Brain microvascular endothelial cell (primary cell): ENCODE measurements around the gene RPL39L.

Experiments used
- DNase-seq: peaks from one replicate; pipeline ENCODE4 v3.0.0-alpha.2; 2020
- H3K27ac ChIP-seq: fragments of 250-450 bp; sonication (Bioruptor Pico); 2 replicates; pipeline ENCODE4 v1.5.1; 2020; ENCODE audit warnings: mild to moderate bottlenecking, moderate library complexity
- H3K27me3 ChIP-seq: fragments of 250-450 bp; sonication (Bioruptor Pico); replicated peaks from 2 replicates; pipeline ENCODE4 v1.5.1; 2020; ENCODE audit warnings: mild to moderate bottlenecking
- H3K36me3 ChIP-seq: fragments of 250-450 bp; sonication (Bioruptor Pico); replicated peaks from 2 replicates; pipeline ENCODE4 v1.5.1; 2020; ENCODE audit warnings: mild to moderate bottlenecking
- H3K4me3 ChIP-seq: 2 replicates; pipeline ENCODE4 v1.5.1; 2011; ENCODE audit warnings: low read depth, mild to moderate bottlenecking, control low read depth, low read length, moderate library complexity
- CTCF ChIP-seq: IDR thresholded peaks from 2 replicates; pipeline ENCODE4 v1.5.1; 2011; ENCODE audit warnings: low read depth, mild to moderate bottlenecking, moderate library complexity, low read length, control low read depth, inconsistent platforms; ENCODE audit errors: missing control alignments
- in situ Hi-C: cut with HindIII; loops from 2 replicates; pipeline ENCODE4 v1.10.0; 2017; ENCODE audit warnings: low sequenced_read_pairs, low pct_ligation_motif_present

The RPL39L gene

DNA sequence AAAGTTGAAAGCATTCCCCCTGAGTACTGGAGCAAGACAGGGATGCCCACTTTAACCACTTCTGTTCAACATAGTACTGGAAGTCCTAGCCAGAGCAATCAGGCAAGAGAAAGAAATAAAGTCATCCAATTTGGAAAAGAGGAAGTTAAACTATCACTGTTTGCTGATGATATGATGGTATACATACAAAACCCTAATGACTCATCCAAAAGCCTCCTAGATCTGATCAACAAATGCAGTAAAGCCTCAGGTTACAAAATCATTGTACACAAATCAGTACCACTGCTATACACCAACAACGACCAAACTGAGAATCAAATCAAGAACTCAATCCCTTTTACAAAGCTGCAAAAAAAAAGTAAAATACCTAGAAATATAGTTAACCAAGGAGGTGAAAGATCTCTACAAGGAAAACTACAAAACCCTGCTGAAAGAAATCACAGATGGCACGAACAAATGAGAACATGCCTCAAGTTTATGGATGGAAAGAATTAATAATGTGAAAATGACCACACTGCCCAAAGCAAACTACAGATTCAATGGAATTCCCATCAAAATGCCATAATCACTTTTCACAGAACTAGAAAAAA lies 40.3 kb downstream of the RPL39L start:
- Histone ChIP-seq H3K4me3 (no peak overlapping the region), H3K27me3 (no peaks in the 10 kb centered on the region), H3K36me3 (no peaks in the 10 kb centered on the region), H3K27ac (no peak overlapping the region)
- no peak for DNase-seq
- no peak for TF ChIP-seq CTCF
- in situ Hi-C loops: no loop called here

GRCh38 chr3:187093320-187093719 lies 46.0 kb downstream of the RPL39L start:
- no peaks in the 10 kb centered on the region for H3K27me3 ChIP-seq
- H3K4me3 ChIP-seq: no peak overlapping the region
- DNase-seq: no peak
- no peak overlapping the region for H3K27ac ChIP-seq
- TF ChIP-seq CTCF: no peak
- in situ Hi-C loops: no loop called here
- no peaks in the 10 kb centered on the region for H3K36me3 ChIP-seq

- H3K27me3 ChIP-seq: no peaks in the 10 kb centered on the region
- no peak overlapping the region for H3K4me3 ChIP-seq
- TF ChIP-seq CTCF: no peak
- H3K36me3 ChIP-seq: no peaks in the 10 kb centered on the region
- in situ Hi-C loops: no loop called here
- DNase-seq: no peak
- no peak overlapping the region for H3K27ac ChIP-seq
These were observed 50.6 kb downstream of the RPL39L start for GRCh38 chr3:187088701-187089100.

DNA sequence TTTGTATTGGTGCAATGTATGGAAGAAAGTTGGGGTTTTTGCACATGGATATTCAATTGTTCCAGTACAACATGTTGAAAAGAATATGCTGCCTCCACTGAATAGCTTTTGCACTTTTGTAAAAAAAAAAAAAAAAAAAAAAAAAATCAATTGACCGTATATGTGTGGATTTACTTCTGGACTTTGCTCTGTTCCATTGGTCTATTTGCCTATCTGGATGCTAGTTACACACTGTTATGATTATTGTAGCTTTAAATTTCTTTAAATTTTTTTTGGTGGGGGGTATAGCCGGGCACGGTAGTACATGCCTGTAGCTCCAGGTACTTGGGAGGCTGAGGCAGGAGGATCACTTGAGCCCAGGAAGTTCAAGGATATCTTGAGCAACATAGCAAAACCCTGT lies 52.5 kb downstream of the RPL39L start:
- H3K4me3 ChIP-seq: no peak overlapping the region
- TF ChIP-seq CTCF: no peak
- no peaks in the 10 kb centered on the region for H3K36me3 ChIP-seq
- no peak overlapping the region for H3K27ac ChIP-seq
- no peaks in the 10 kb centered on the region for H3K27me3 ChIP-seq
- DNase-seq: no peak
- in situ Hi-C loops: no loop called here

DNA sequence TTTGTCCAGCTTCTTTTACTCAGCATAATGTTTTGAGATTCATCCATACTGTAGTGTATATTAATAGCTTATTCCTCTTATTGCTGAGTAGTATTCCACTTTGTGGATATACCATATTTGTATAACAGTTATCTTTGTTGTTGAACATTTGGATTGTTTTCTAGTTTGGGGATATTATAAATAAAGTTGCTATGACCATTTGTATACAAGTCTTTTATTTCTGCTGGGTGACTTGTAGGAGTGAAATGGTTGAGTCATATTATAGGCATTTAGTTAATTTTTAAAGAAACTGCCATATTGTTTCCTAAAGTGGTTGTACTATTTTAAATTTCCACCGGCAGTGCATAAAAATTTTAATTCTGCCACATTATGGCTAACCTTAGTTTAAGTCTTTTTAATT lies 53.4 kb downstream of the RPL39L start:
- no peak for TF ChIP-seq CTCF
- H3K27ac ChIP-seq: no peak overlapping the region
- H3K4me3 ChIP-seq: no peak overlapping the region
- H3K27me3 ChIP-seq: no peaks in the 10 kb centered on the region
- no peak for DNase-seq
- in situ Hi-C loops: no loop called here
- H3K36me3 ChIP-seq: no peaks in the 10 kb centered on the region

GRCh38 chr3:187085021-187085666 lies 54.2 kb downstream of the RPL39L start:
- H3K36me3 ChIP-seq: no peaks in the 10 kb centered on the region
- no peaks in the 10 kb centered on the region for H3K27me3 ChIP-seq
- no peak overlapping the region for H3K27ac ChIP-seq
- no peak for DNase-seq
- in situ Hi-C loops: no loop called here
- no peak overlapping the region for H3K4me3 ChIP-seq
- TF ChIP-seq CTCF: no peak
